Activated CD4-positive, alpha-beta T cell treated with anti-CD3 and anti-CD28 coated beads, Interleukin-2, amount 50 U/mL, for 24 hours (primary cell): ENCODE data around the gene RRP8.

Source experiments
- DNase-seq, 2 donors: peaks; one replicate each; pipeline ENCODE4 v3.0.0-alpha.2; 2020; ENCODE audit warnings: low read depth in 1 of 2, low spot score in 1 of 2

The RRP8 gene

DNA sequence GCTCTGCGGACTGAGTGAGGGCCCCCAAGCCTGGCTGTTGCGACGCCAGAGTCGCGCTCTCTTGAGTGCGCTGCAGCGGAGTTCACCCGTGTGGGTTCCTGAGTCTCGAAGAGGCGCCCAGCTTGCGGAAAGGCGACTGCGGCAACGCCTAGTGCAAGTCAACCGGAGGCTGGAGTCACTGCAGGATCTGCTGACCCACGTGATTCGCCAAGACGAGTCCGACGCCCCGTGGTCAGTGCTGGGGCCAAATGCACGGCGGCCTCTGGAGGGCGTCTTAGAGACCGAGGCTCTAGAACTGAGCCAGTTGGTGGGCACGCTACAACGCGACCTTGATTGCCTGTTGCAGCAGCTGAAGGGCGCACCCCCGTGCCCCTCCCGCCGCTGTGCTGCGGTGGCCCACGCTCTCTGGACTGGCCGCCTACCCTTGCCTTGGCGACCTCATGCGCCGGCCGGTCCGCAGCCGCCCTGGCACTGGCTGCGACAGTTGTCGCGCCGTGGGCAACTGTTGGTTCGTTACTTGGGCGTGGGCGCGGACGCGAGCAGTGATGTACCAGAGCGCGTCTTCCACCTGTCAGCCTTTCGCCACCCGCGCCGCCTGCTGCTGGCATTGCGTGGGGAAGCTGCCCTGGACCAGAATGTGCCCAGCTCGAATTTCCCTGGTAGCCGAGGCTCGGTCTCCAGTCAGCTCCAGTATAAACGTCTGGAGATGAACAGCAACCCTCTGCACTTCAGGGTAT, 32.6 kb downstream of the RRP8 start:
- DNase-seq, result no peak

- no peak for DNase-seq
Measured at GRCh38 chr11:6569706-6570105, 33.7 kb downstream of the RRP8 start.

GRCh38 chr11:6568191-6568918, 35.1 kb downstream of the RRP8 start:
- DNase-seq, result no peak

- no peak for DNase-seq
Measured at GRCh38 chr11:6567371-6567745, 36.1 kb downstream of the RRP8 start.

DNA sequence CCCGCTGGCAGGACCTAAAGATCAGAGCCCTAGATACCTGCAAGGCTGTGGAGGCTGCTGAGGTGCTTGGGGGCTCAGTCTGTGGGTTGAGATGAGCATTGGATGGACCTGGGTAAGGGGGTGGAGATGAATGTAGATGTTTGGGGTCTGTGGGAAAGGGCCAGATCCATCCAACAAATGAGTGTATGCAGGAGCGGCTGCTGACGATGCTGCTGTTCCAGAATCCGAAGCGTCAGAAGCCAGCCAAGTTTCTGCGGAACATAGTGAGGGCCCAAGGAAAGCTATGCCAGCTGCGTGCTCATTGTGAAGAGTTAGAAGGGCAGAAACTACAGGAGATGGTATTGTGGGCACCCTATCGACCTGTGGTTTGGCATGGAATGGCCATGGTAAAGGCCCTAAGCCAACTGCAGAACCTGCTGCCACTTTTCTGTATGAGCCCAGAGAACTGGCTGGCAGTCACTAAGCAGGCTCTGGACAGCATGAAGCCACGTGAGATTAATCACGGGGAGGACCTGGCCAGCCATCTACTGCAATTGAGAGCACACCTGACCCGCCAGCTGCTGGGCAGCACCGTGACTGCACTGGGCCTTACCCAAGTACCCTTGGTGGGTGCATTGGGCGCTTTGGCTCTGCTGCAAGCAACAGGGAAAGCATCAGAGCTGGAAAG, 36.6 kb downstream of the RRP8 start:
- no peak for DNase-seq

GRCh38 chr11:6565988-6566703, 37.3 kb downstream of the RRP8 start:
- no peak for DNase-seq

GRCh38 chr11:6565325-6565724, 38.1 kb downstream of the RRP8 start:
- no peak for DNase-seq

DNA sequence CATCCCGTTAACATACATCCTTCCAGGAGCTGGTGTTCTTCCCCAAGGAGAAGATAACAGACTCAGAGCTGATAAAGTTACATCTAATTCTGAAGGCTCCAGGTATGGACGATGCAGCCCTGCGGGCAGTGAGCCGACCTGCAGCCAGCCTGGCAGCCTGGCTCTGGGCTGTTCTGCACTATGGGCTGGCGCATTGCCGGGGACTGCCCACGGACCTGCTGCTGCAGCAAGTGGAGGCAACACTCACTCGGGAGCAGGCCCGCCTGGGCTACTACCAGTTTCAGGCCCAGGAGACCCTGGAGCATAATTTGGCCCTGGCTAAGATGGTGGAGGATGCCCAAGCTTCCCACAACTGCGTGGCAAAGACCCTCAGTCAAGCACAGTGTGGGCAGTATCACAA, 39.7 kb downstream of the RRP8 start:
- no peak for DNase-seq

GRCh38 chr11:6563121-6563619, 40.2 kb downstream of the RRP8 start:
- DNase-seq, result no peak

DNA sequence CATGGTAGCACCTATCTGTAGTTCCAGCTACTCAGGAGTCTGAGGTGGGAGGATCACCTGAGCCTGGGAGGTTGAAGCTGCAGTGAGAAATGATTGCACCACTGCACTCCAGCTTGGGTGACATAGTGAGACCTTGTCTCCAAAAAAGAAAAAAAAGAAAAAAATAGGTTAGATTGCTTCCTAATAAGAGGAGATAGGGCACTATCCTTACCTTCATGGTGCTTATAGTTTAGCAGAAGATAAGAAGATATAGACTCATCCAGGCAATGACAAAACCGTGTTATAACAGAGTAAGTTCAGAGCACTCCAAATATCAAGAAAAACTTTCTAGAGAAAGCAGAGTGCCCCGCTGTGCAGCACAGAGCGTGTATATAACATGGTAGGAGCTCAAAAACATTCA, 42.1 kb downstream of the RRP8 start:
- no peak for DNase-seq

GRCh38 chr11:6559369-6559768, 44.0 kb downstream of the RRP8 start:
- no peak for DNase-seq

- no peak for DNase-seq
Measured at GRCh38 chr11:6557761-6558674, 45.4 kb downstream of the RRP8 start.

- DNase-seq, result no peak
Measured at GRCh38 chr11:6557063-6557462, 46.4 kb downstream of the RRP8 start.

- no peak for DNase-seq
Measured at GRCh38 chr11:6556139-6556949, 47.1 kb downstream of the RRP8 start.

DNA sequence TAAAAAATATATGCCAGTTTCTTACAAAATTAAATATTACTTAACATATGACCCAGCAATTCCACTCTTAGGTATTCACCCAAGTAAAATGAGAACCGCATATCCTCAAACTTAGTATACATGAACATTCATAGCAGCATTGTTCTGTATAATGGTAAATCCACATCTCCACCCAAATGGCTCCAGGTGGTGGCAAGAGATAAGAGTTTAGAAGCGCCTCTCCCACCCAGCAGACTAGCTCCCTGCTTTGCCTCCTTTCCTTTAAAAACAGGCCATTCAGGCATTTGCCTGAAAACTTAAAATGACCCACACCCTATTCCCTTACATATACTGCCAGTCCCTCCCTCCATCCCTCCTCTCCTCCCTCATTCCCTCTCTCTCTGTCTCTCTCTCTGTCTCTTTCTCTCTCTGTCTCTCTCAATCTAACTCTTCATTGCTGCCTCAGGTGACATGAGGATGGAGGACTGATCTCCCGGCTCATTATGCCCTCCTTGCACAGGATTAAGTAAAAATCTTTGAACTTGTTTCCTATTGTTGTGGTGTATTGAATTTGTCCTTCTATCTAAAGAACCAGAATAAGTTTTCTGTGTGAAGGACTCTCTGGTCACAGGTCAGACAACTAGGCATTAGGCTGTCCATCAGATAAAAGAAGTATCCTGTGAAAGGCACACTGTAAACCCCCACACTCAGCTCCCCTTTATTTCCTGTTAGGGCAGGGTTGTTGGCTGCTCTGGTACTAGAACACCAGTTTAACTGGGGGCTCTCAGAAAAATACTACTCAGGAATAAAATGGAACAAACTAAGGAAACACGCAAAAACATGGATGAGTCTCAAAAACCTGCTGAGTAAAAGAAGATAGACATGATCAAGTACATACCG, 48.3 kb downstream of the RRP8 start:
- no peak for DNase-seq

DNA sequence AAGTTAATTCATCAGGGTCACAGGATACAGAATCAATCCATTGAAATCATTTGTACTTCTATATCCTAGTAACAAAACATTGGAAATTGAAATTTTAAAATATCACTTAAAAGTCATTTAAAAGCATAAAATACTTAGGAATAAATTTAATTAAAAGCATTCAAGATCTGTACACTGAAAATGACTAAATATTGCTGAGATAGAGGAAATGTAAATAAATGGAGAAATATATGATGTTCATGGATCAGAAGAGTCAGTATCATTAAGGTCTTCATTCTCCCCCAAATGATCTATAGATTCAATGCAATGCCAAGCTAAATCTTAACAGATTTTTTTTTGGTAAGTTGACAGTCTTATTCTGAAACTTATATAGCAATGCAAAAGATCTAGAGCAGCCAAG, 49.8 kb downstream of the RRP8 start:
- DNase-seq, result no peak

DNA sequence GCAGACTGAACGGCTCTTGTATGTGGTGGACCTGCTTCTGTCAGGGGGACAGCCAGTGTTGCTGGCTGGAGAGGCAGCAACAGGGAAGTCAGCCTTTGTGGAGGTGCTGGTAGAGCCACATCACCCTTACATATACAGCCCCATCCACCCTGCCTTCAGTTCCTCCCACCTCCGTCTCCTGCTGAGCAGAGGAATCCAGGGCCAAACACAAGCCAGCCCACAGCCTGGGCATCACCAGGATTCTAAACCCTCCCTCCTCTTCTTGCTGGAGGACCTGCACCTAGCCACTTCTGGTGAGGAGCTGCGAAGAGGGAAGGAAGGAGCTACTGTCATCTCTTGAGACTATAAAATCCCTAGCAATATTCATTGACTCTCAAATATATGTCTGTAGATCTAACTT, 54.8 kb downstream of the RRP8 start:
- no peak for DNase-seq

GRCh38 chr11:6548121-6548520, 55.3 kb downstream of the RRP8 start:
- DNase-seq, result no peak

DNA sequence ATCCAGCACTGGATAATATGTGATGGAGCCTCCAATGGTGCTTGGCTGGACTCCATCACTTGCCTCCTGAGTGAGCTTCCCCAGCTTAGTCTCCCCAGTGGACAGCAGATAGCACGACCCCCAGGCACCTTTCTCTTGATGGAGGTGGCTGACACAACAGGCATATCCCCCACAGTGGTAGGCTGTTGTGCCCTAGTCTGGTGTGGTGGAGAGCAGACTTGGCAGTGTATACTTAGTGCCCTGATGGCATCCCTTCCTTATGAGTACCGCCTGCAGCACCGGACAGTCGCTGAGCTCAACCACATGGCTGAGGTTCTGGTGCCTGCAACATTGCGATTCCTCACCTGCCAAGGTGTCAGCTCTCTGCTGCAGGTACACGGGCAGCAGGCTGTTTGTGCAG, 56.2 kb downstream of the RRP8 start:
- DNase-seq, result no peak
